ENCODE data around the gene CYP21A2.

GRCh38 chr6:32060966-32061655, 22.9 kb downstream of the CYP21A2 start:
- TF ChIP-seq CTCF (IDR thresholded peaks at IDR 0.05; ENCODE audit: low read depth, low read length) (no peak), MYC (IDR thresholded peaks at IDR 0.05; ENCODE audit: low read depth, low read length) (no peak), MAX (IDR thresholded peaks at IDR 0.05; ENCODE audit: low read depth, low read length) (no peak), POLR2A (IDR thresholded peaks at IDR 0.05; ENCODE audit: extremely low read depth, insufficient read length) (no peak)
